ENCODE results near the gene ALKBH7.
"Not testable (repeated sequence)": the region's sequence is repeated elsewhere in the genome, so short reads cannot be mapped to it uniquely, and the experiment has no call there.

The ALKBH7 gene

GRCh38 chr19:6372594-6373095 lies at the start of gene ALKBH7:
Gene ALKBH7, plus strand, starts transcription at chr19:6372794. Its CDS starts 27 bp downstream, at chr19:6372821.
- peaks cover 5% of the 10 kb centered on the region for H3K36me3 Mint-ChIP-seq
- peaks cover 19% of the 10 kb centered on the region for H3K4me1 Mint-ChIP-seq
- H3K4me3 Mint-ChIP-seq = peak within 1 kb of the TSS; percentile 91
- H3K27me3 Mint-ChIP-seq = no peaks in the 10 kb centered on the region
- H3K9me3 Mint-ChIP-seq = no peaks in the 10 kb centered on the region
- peak within 1 kb of the TSS; percentile 91 for H3K27ac Mint-ChIP-seq

- Mint-ChIP-seq H3K4me3 (no peak overlapping the region), H3K27me3 (no peaks in the 10 kb centered on the region), H3K27ac (no peak overlapping the region), H3K4me1 (no peaks in the 10 kb centered on the region), H3K9me3 (no peaks in the 10 kb centered on the region), H3K36me3 (peaks cover 2% of the 10 kb centered on the region)
Observed at GRCh38 chr19:6324757-6325156, 47.8 kb upstream of the ALKBH7 start.

GRCh38 chr19:6325614-6326013 lies 47.0 kb upstream of the ALKBH7 start:
- no peaks in the 10 kb centered on the region for H3K4me1 Mint-ChIP-seq
- no peak overlapping the region for H3K4me3 Mint-ChIP-seq
- H3K9me3 Mint-ChIP-seq = no peaks in the 10 kb centered on the region
- H3K27me3 Mint-ChIP-seq = no peaks in the 10 kb centered on the region
- peaks cover 2% of the 10 kb centered on the region for H3K36me3 Mint-ChIP-seq
- no peak overlapping the region for H3K27ac Mint-ChIP-seq

GRCh38 chr19:6326815-6327214 lies 45.8 kb upstream of the ALKBH7 start:
- Mint-ChIP-seq H3K4me3 (no peak overlapping the region), H3K27ac (no peak overlapping the region), H3K4me1 (no peaks in the 10 kb centered on the region), H3K36me3 (peaks cover 2% of the 10 kb centered on the region), H3K27me3 (no peaks in the 10 kb centered on the region), H3K9me3 (no peaks in the 10 kb centered on the region)

- H3K4me3 Mint-ChIP-seq = no peak within 1 kb of the TSS
- no peaks in the 10 kb centered on the region for H3K4me1 Mint-ChIP-seq
- no peak within 1 kb of the TSS for H3K27ac Mint-ChIP-seq
- no peaks in the 10 kb centered on the region for H3K9me3 Mint-ChIP-seq
- H3K27me3 Mint-ChIP-seq = no peaks in the 10 kb centered on the region
- no peaks in the 10 kb centered on the region for H3K36me3 Mint-ChIP-seq
Observed at GRCh38 chr19:6333439-6333838, 39.2 kb upstream of the ALKBH7 start, which contains the start of gene ACER1. Gene ACER1, minus strand, starts transcription at chr19:6333612. Its CDS starts 61 bp downstream, at chr19:6333551.

DNA sequence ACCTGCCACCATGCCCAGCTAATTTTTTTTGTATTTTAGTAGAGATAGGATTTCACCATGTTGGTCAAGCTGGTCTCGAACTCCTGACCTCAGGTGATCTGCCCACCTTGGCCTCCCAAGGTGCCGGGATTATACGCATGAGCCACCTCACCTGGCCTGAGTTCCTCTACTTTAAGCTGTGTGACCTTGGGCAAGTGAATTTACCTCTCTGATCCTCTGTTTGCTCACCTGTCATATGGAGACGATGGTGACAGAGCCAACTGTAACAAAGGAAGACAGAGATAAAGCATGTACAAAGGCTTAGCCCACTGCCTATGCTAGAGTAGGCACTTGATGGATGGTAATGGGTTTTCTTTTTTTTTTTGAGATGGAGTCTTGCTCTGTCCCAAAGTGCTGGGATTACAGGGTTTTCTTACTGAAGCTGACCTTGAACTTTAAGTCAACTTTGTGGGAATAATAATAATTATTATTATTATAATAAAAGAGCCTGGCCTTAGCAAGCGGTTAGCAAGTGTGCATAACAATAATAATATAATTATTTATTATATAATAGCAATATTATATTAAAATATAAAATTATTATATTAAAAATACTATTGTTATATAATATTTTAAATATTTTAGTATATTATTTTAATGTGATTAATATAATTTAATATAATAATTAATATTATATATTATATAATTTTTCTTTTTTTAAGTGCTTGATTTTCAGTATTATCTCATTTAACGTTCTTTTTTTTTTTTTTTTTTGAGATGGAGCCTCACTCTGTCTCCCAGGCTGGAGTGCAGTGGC lies 37.9 kb upstream of the ALKBH7 start:
- Mint-ChIP-seq H3K4me1 (no peaks in the 10 kb centered on the region), H3K36me3 (no peaks in the 10 kb centered on the region), H3K27ac (no peak overlapping the region), H3K9me3 (no peaks in the 10 kb centered on the region), H3K4me3 (no peak overlapping the region), H3K27me3 (no peaks in the 10 kb centered on the region)

GRCh38 chr19:6340493-6341201 lies 31.9 kb upstream of the ALKBH7 start:
- H3K27me3 Mint-ChIP-seq = no peaks in the 10 kb centered on the region
- H3K9me3 Mint-ChIP-seq = no peaks in the 10 kb centered on the region
- peaks cover 3% of the 10 kb centered on the region for H3K4me1 Mint-ChIP-seq
- H3K36me3 Mint-ChIP-seq = peaks cover 5% of the 10 kb centered on the region
- H3K27ac Mint-ChIP-seq = no peak overlapping the region
- H3K4me3 Mint-ChIP-seq = no peak overlapping the region

DNA sequence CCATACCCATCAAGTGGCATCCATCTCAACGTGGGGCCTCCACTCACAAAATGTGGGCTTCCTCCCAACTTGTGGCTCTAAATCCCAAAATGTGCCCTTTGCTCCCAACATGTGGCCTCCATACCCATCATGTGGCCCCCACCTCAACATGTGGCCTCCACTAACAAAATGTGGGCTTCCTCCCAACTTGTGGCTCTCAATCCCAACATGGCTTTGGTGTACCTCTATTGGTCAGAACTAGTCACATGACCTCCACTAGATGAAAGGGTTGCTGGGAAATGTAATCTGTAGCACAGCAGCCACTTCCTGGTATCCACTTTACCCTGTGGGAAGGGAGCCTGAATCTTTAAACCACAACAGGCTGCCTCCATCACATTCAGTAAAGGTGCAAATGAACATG lies 29.1 kb upstream of the ALKBH7 start:
- H3K27me3 Mint-ChIP-seq = no peaks in the 10 kb centered on the region
- no peak overlapping the region for H3K27ac Mint-ChIP-seq
- no peak overlapping the region for H3K4me3 Mint-ChIP-seq
- no peaks in the 10 kb centered on the region for H3K9me3 Mint-ChIP-seq
- H3K36me3 Mint-ChIP-seq = peaks cover 6% of the 10 kb centered on the region
- peaks cover 3% of the 10 kb centered on the region for H3K4me1 Mint-ChIP-seq

DNA sequence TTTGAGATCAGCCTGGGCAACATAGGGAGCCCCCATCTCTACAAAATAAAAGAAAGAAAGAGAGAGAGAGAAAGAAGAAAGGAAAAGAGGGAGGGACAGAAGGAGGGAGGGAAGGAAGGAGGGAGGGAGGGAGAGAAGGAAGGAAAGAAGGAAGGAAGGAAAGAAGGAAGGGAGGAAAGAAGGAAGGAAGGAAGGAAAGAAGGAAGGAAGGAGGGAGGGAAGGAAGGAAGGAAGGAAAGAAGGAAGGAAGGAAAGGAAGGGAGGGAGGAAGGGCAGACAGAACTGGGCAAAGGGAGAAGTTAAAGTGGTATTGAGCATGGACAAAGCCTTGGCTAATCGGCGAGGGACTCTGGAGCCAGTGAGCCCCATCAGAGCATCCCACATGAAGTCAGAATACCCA lies 23.3 kb upstream of the ALKBH7 start:
- not testable (repeated sequence) for H3K9me3 Mint-ChIP-seq, H3K4me3 Mint-ChIP-seq, H3K36me3 Mint-ChIP-seq, H3K27me3 Mint-ChIP-seq, H3K4me1 Mint-ChIP-seq, H3K27ac Mint-ChIP-seq

- Mint-ChIP-seq H3K4me3 (no peak overlapping the region), H3K27me3 (no peaks in the 10 kb centered on the region), H3K9me3 (no peaks in the 10 kb centered on the region), H3K27ac (no peak overlapping the region), H3K4me1 (no peaks in the 10 kb centered on the region), H3K36me3 (peaks cover 8% of the 10 kb centered on the region)
Observed at GRCh38 chr19:6350688-6351087, 21.9 kb upstream of the ALKBH7 start.

DNA sequence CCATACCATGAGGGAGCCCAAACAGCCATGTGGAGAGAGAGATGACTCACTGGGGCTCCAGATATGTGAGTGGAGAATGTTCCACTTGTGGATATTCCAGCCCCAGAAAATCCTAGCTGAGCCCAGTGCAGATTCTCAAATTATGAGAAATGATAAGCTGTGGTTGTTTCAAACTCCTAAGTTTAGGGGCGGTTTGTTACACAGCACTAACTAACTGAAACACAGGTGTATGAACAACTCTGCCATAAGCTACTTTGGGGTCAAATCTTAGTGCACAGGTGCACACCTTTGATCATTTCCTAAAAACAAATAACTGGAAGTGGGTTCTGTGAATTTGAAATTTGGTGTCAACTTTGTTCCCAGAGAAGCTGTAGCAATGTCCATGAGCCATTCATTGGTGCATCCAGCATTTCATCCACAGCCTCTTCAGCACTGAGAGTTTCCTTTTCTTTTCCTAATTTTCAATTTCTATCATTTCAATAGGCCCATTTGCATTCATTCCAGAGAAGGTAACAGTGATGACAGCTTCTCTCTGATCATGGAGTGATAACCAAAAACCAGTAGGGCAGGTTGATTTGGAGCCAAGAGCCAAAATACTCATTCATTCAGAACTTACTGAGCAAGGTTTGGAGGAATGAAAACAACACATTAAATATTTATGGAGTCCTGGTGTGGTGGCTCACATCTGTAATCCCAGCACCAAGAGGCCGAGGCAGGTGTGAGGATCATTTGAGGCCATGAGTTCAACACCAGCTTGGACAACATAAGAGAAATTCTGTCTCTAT lies 20.0 kb upstream of the ALKBH7 start:
- H3K27me3 Mint-ChIP-seq = no peaks in the 10 kb centered on the region
- no peaks in the 10 kb centered on the region for H3K4me1 Mint-ChIP-seq
- no peaks in the 10 kb centered on the region for H3K9me3 Mint-ChIP-seq
- H3K36me3 Mint-ChIP-seq = peaks cover 7% of the 10 kb centered on the region
- H3K4me3 Mint-ChIP-seq = no peak overlapping the region
- H3K27ac Mint-ChIP-seq = no peak overlapping the region

DNA sequence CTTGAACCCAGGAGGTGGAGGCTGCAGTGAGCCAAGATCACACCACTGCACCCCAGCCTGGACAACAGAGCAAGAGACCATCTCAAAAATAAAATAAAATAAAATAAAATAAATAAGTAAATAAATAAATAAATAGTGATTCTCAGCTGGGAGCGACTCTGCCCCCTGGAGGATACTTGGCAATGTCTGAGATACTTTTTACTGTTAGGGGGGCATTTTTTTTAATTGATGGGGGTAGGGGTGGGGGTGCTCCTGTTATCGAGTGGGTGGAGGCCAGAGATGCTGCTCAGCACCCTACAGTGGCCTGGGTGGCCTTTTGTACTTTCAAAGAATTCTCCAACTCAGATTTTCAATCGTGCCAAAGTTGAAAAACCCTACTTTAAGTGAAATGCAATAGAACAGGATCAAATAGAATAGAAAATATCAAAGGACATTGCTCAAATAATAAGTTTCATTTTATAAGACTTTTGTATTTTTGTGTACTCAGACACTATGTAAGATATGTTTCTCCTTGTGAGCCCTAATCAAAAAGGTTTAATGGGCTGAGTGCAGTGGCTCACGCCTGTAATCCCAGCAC lies 18.4 kb upstream of the ALKBH7 start:
- Mint-ChIP-seq H3K4me1 (no peaks in the 10 kb centered on the region), H3K36me3 (peaks cover 5% of the 10 kb centered on the region)

GRCh38 chr19:6355321-6356040 lies 17.1 kb upstream of the ALKBH7 start:
- not testable (repeated sequence) for H3K9me3 Mint-ChIP-seq, H3K4me1 Mint-ChIP-seq, H3K27me3 Mint-ChIP-seq, H3K36me3 Mint-ChIP-seq, H3K27ac Mint-ChIP-seq, H3K4me3 Mint-ChIP-seq

More for the DNA sequence above, 18.4 kb upstream of the ALKBH7 start:
- H3K27me3 Mint-ChIP-seq = no peaks in the 10 kb centered on the region
- H3K27ac Mint-ChIP-seq = no peak overlapping the region
- no peak overlapping the region for H3K4me3 Mint-ChIP-seq
- no peaks in the 10 kb centered on the region for H3K9me3 Mint-ChIP-seq

GRCh38 chr19:6357174-6357573 lies 15.4 kb upstream of the ALKBH7 start:
- H3K27me3 Mint-ChIP-seq = no peaks in the 10 kb centered on the region
- H3K27ac Mint-ChIP-seq = no peak overlapping the region
- H3K4me1 Mint-ChIP-seq = peaks cover 7% of the 10 kb centered on the region
- peaks cover 1% of the 10 kb centered on the region for H3K36me3 Mint-ChIP-seq
- no peaks in the 10 kb centered on the region for H3K9me3 Mint-ChIP-seq
- no peak overlapping the region for H3K4me3 Mint-ChIP-seq

- no peak overlapping the region for H3K4me3 Mint-ChIP-seq
- H3K9me3 Mint-ChIP-seq = no peaks in the 10 kb centered on the region
- H3K27me3 Mint-ChIP-seq = no peaks in the 10 kb centered on the region
- no peaks in the 10 kb centered on the region for H3K36me3 Mint-ChIP-seq
- H3K4me1 Mint-ChIP-seq = peaks cover 13% of the 10 kb centered on the region
- no peak overlapping the region for H3K27ac Mint-ChIP-seq
Observed at GRCh38 chr19:6358003-6358402, 14.6 kb upstream of the ALKBH7 start.
